GOT3 (cell line): ENCODE results near the gene RANBP3.
"Not testable (repeated sequence)": the region's sequence is repeated elsewhere in the genome, so short reads cannot be mapped to it uniquely, and the experiment has no call there.

Experiments
- DNase-seq: peaks from one replicate; lab custom pipeline; 2025; ENCODE audit warnings: mixed read lengths; lab: John Stamatoyannopoulos, UW

RANBP3 gene

GRCh38 chr19:5882421-5882968 is 95.4 kb downstream of the RANBP3 start:
- no peak for DNase-seq

- no peak for DNase-seq
Measured at GRCh38 chr19:5881543-5882299, 96.2 kb downstream of the RANBP3 start.

GRCh38 chr19:5880604-5881078 is 97.3 kb downstream of the RANBP3 start:
- DNase-seq, result no peak

DNA sequence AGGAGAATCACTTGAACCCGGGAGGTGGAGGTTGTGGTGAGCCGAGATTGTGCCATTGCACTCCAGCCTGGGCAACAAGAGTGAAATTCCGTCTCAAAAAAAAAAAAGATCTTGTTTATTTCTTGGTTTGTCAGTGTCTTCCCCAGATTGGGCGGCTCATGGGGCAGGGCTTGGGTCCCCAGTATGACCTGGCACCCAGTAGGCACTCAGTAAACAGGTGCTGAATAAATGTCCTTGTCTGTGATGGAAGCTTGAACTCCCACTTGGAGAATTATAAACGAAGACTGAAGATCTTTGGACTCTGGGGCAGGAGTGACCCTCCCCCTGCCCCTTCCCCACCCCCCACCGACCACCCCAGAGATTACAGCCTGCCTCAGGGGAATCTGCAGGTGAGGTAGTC is 97.7 kb downstream of the RANBP3 start:
- DNase-seq, result no peak

DNA sequence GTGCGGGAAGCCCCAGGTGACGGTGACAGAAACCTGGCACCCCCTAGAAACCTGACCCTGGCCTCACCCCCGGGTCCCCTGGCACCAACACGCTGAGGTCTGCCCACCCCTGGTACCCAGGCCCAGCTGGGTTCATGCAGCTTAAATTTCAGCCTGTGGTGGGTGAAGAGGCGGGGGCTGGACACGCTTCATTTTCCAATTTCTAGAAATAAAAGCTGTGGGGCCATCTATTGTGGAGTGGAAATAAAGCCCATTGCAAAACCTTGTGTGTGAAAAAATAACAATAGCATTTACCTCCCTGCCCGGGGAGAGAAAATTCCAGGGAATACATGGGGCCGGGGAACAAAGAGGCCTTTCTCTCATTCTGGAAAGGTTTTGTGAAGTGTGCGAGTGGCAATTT is 100.1 kb downstream of the RANBP3 start:
- no peak for DNase-seq

DNA sequence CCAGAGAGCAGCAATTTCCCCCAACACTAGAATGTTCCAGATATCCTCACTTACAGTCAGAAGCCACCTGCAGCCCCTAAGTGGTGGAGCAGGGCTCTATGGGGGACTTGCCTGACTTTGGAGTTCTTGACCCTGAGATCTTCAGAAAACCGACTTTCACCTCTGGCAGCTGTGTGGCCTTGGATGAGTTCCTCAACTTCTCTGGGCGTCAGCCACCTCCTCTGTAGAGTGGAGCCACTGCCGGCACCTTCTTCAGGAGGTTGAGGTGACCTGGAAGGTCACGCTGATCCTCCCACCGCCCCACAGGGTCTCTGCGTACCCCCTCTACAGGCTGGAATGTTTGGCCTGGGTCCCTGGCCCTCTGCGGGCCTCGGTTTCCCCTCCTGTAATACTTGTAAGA is 100.5 kb downstream of the RANBP3 start:
- DNase-seq, result no peak

DNA sequence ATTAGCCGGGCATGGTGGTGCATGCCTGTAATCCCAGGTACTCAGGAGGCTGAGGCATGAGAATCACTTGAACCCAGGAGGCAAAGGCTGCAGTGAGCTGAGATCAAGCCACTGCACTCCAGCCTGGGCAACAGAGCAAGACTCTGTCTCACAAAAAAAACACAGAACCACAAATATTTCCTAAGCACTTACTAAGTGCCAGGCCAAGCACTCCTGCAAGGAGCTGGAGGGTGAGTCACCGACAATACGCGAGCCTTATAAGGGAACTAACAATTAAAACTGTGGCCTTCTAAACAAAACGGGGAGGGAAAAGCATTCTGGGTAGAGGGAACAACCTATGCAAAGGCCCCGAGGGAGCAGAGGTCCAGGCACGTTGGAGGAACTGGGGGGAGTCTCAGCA is 103.4 kb downstream of the RANBP3 start:
- not testable (repeated sequence) for DNase-seq

DNA sequence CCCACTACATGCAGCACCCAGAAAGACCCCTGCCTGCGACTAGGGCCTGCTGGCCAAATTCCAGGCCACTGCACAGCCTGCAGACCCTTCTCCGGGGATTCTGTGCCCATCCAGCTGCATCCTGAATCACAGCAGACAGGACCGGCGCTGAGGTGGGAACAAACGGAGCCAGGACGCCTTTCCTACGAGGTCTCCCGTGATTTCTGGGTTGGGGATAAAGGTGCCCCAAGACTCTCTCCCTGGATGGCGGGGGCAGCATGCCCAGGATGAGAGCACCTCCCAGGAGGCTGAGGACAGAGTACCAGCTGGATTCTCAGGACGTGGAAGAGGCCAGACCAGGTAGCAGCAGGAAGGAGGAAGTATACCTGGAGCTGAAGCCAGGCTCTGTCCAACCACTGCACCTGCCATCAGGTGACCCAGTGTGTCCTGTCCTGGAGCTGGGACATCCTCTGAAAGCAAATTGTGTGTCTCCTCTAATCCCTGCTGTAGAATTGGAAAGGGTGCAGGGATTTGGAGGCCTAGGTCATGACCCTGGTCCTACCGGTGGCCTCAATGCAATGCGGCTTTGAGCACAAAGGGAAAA is 104.2 kb downstream of the RANBP3 start:
- DNase-seq, result no peak

GRCh38 chr19:5870986-5871394 is 107.0 kb downstream of the RANBP3 start:
- DNase-seq, result no peak

DNA sequence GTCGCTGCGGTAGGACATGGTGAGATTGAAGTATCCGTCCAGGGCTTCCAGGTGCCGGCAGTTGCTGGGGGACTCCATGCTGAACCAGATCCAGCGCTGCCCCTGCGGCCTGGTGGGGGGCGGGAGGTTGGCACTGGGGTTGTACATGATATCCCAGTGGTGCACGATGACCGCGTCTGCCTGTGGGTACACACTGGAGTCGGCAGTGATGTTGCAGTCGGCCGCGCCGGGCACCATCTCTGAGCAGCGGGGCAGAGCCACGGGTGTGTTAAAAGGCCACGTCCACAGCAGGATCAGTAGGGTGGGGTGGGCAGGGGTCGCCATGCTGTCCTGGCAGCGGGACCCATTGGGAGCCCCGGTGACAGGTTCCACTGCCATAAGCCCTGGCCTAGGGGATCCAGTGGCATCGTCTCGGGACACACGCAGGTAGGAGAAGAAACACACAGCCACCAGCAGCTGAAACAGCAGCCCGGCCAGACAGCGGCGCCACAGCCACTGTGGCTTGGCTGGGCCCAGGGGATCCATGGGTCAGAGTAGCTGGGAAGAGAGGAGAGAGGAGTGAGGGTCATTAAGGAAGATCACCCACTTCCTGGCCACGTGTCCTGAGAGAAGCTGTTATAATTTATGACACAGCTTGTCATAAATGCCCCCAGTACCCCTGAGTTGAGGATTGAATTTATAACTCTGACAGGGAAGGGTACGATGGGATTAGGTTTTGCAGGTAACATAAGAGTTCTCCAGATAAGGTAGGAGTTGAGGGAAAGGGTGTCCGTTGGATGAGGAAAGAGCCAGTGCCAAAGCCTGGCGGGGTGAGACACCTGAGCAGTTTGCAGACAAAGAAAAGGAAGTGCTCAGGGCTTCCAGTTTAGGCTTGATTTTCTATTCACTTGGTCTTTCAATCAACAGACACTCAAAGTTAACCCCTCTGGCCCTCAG is 110.5 kb downstream of the RANBP3 start:
- DNase-seq, result no peak
